Neural crest cell (in vitro differentiated cells): ENCODE results near the gene OR5B12. TPM values are rescaled to one million over a fixed set of nuclear protein-coding genes. Genes with fewer than 3 reads are reported as not detected.

Source experiments
- DNase-seq: peaks from one replicate; pipeline ENCODE4 v3.0.0; 2021; ENCODE audit warnings: low read depth, mixed read lengths, low spot score
- H3K27ac Mint-ChIP-seq: one replicate; pipeline ENCODE4 v1.8.0; 2021; ENCODE audit warnings: mild to moderate bottlenecking, mixed read lengths; ENCODE audit not compliant: unreplicated experiment
- H3K27me3 Mint-ChIP-seq: 2 replicates; pipeline ENCODE4 v1.8.0; 2021; ENCODE audit warnings: low read depth, mild to moderate bottlenecking, mixed read lengths
- H3K36me3 Mint-ChIP-seq: 2 replicates; pipeline ENCODE4 v1.8.0; 2021; ENCODE audit warnings: low read depth, mild to moderate bottlenecking, mixed read lengths
- H3K4me1 Mint-ChIP-seq: 2 replicates; pipeline ENCODE4 v1.8.0; 2021; ENCODE audit warnings: mixed read lengths
- H3K4me3 Mint-ChIP-seq: one replicate; pipeline ENCODE4 v1.8.0; 2021; ENCODE audit warnings: mild to moderate bottlenecking, mixed read lengths
- H3K9me3 Mint-ChIP-seq: 2 replicates; pipeline ENCODE4 v1.8.0; 2021; ENCODE audit warnings: mixed read lengths
- long read RNA-seq: library from polyadenylated mRNA; unstranded; transcript quantifications from one replicate; pipeline ENCODE4 v2.0.0, GENCODE V29; 2020
- total RNA-seq: library from RNA; stranded (reverse); gene quantifications from 2 replicates; pipeline ENCODE4 v1.2.1, GENCODE V29; 2021
- TF ChIP-seq, protein P1 (sequence below): fragments of 200-600 bp; sonication (generic); conservative IDR thresholded peaks from 2 replicates; pipeline ENCODE4 v1.5.0; 2021; ENCODE audit warnings: antibody characterized with exemption, mild to moderate bottlenecking

The OR5B12 gene
- not detected in 2 replicates for total RNA-seq
- long read RNA-seq: 0 reads

DNA sequence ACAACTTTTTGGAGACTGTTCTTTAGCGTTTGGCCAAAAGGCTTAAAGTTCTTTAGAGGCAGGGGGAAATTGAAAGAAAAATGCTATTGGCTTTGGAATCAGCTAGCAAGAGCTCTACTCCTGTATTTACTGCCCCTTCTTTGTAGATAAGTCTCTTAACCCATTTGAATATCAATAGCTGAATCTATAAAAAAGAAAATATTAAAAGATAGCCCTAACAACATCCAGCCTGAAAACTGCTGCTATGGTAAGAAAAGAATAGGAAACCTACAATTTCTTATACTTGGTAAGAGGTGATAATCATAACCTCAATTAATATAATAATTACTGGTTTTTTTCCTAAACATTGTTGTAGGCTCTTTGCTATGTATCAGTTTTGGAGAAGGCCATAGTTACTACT lies at the start of gene OR5B12:
OR5B12 (minus strand) TSS at position 101 of the 400 bp plus-strand sequence. CDS start 2,085 bp downstream, outside the sequence.
- Mint-ChIP-seq H3K27ac (no peak within 1 kb of the TSS), H3K27me3 (no peaks in the 10 kb centered on the region), H3K4me1 (no peaks in the 10 kb centered on the region), H3K36me3 (peaks cover 3% of the 10 kb centered on the region), H3K9me3 (peaks cover 7% of the 10 kb centered on the region), H3K4me3 (no peak within 1 kb of the TSS)
- TF ChIP-seq, protein P1, sequence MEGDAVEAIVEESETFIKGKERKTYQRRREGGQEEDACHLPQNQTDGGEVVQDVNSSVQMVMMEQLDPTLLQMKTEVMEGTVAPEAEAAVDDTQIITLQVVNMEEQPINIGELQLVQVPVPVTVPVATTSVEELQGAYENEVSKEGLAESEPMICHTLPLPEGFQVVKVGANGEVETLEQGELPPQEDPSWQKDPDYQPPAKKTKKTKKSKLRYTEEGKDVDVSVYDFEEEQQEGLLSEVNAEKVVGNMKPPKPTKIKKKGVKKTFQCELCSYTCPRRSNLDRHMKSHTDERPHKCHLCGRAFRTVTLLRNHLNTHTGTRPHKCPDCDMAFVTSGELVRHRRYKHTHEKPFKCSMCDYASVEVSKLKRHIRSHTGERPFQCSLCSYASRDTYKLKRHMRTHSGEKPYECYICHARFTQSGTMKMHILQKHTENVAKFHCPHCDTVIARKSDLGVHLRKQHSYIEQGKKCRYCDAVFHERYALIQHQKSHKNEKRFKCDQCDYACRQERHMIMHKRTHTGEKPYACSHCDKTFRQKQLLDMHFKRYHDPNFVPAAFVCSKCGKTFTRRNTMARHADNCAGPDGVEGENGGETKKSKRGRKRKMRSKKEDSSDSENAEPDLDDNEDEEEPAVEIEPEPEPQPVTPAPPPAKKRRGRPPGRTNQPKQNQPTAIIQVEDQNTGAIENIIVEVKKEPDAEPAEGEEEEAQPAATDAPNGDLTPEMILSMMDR: no peak
- DNase-seq: no peak

DNA sequence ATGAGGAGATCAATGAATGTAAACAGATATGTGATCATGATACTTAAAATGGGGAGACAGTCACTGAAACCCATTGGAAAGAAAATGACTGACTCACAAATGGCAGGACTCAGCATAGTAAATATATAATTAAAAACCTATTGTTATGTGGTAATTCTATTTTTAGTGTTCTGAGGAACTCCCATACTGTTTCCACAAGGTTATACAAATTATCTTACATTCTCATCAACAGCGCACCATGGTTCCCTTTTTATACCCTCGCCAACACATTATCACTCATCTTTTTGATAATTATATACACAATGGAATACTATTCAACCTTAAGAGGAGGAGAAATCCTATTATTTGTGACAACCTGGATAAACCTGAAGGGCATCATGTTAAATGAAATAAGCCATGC lies 48.8 kb upstream of the OR5B12 start:
- DNase-seq: no peak
- Mint-ChIP-seq H3K9me3 (no peaks in the 10 kb centered on the region), H3K27ac (no peak overlapping the region), H3K4me1 (peaks cover 3% of the 10 kb centered on the region), H3K36me3 (no peaks in the 10 kb centered on the region), H3K27me3 (peaks cover 47% of the 10 kb centered on the region), H3K4me3 (no peak overlapping the region)
- TF ChIP-seq, protein P1: no peak

DNA sequence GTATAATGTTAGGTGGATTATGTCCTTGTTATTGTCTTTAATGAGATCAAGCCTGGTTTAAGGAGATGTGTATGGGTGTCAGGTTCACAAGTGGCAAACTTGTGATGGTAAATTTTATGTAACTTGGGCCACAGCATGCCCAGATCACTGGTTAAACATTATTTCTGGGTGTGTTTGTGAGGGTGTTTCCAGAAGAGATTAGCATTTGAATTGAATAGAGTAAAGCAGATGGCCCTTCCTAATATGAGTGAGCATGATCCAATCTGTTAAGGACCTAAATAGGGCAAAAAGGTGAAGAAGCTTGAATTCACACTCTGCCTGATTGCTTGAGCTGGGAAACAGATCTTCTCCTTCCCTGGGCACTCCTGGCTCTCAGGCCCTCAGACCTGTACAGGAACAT lies 45.1 kb upstream of the OR5B12 start:
- Mint-ChIP-seq H3K36me3 (no peaks in the 10 kb centered on the region), H3K4me3 (no peak overlapping the region)

DNA sequence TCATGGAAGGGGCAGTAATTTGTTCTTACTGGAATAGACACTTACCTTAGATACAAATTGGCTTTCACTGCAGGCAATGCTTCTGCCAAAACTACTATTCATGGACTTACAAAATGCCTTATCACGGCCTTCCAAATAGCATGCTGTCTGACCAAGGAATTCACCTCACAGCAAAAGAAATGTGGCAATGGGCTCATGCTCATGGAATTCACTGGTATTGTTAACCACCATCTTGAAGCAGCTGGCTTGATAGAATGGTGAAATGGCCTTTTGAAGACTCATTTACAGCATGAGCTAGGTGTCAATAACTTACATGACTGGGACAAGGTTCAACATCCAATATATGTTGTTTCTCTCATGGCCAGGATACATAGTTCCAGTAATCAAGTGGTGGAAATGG lies 43.9 kb upstream of the OR5B12 start:
- no peaks in the 10 kb centered on the region for H3K36me3 Mint-ChIP-seq
- H3K9me3 Mint-ChIP-seq: peaks cover 6% of the 10 kb centered on the region
- peaks cover 34% of the 10 kb centered on the region for H3K27me3 Mint-ChIP-seq
- no peak for DNase-seq
- no peak overlapping the region for H3K4me3 Mint-ChIP-seq
- no peak overlapping the region for H3K27ac Mint-ChIP-seq
- H3K4me1 Mint-ChIP-seq: peaks cover 3% of the 10 kb centered on the region
- TF ChIP-seq, protein P1: no peak

More for the DNA sequence above, 45.1 kb upstream of the OR5B12 start:
- H3K9me3 Mint-ChIP-seq: peaks cover 6% of the 10 kb centered on the region
- H3K27ac Mint-ChIP-seq: no peak overlapping the region
- H3K4me1 Mint-ChIP-seq: peaks cover 3% of the 10 kb centered on the region
- no peak for DNase-seq
- TF ChIP-seq, protein P1: no peak
- peaks cover 39% of the 10 kb centered on the region for H3K27me3 Mint-ChIP-seq

DNA sequence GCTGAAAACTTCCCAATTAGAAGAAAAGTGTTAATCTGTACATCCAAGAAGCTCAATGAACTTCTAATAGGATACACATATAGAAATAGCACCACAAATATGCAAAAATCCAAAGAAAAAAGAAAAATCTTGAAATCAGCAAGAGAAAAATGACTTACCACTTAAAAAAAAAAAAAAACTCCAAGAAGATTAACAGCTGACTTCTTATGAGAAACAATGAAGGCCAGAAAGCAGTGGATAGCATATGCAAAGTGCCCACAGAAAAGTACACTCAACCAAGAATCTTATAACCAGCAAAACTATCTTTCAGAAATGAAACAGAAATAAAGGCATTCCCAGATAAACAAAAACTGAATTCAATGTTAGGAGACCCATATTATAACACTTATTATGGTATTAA lies 29.9 kb upstream of the OR5B12 start:
- no peak for DNase-seq
- no peak overlapping the region for H3K27ac Mint-ChIP-seq
- H3K27me3 Mint-ChIP-seq: no peaks in the 10 kb centered on the region
- H3K36me3 Mint-ChIP-seq: peaks cover 2% of the 10 kb centered on the region
- H3K9me3 Mint-ChIP-seq: peaks cover 33% of the 10 kb centered on the region
- TF ChIP-seq, protein P1: no peak
- H3K4me3 Mint-ChIP-seq: no peak overlapping the region
- no peaks in the 10 kb centered on the region for H3K4me1 Mint-ChIP-seq

DNA sequence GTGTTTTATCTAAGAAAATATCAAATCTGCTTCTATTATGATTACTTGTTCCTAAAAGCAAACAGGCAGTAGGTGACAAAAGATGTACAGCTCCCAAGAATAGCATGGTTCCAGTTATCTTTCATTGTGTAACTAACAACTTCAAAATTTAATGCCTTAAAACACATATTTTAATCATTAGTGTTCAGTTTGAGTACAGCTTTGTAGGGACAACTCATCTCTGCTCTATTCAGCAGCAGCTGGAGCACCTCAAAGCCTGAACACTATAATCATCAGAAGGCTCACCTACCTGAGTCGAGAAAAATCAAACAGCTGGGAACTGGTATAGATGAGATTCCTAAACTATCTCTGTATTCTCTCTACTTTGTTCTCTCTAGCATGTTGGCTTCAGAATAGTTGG lies 24.3 kb upstream of the OR5B12 start:
- Mint-ChIP-seq H3K4me1 (no peaks in the 10 kb centered on the region), H3K9me3 (peaks cover 11% of the 10 kb centered on the region), H3K36me3 (no peaks in the 10 kb centered on the region), H3K4me3 (no peak overlapping the region), H3K27ac (no peak overlapping the region), H3K27me3 (no peaks in the 10 kb centered on the region)
- no peak for DNase-seq
- TF ChIP-seq, protein P1: no peak
